ENCODE results near the gene NDUFB11.

DNA sequence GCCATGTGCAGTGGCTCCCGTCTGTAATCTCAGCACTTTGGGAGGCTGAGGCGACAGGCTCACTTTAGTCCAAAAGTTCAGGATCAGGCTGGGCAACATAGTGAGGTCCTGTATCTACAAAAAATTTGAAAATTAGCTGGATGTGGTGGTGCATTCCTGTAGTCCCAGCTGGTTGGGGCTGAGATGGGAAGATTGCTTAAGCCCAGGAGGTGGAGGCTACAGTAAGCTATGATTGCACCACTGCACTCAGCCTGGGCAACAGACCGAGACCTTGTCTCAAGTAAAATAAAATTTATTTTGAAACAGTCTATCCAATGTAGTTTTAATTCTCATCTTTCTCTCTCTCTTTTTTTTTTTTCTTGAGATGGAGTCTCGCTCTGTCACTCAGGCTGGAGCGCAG lies 21.6 kb upstream of the NDUFB11 start:
- no peak for TF ChIP-seq FOXP2 (optimal IDR thresholded peaks at IDR 0.05; ENCODE audit: borderline replicate concordance, extremely low read depth, extremely low read length, insufficient read depth)
- TF ChIP-seq, protein P1, sequence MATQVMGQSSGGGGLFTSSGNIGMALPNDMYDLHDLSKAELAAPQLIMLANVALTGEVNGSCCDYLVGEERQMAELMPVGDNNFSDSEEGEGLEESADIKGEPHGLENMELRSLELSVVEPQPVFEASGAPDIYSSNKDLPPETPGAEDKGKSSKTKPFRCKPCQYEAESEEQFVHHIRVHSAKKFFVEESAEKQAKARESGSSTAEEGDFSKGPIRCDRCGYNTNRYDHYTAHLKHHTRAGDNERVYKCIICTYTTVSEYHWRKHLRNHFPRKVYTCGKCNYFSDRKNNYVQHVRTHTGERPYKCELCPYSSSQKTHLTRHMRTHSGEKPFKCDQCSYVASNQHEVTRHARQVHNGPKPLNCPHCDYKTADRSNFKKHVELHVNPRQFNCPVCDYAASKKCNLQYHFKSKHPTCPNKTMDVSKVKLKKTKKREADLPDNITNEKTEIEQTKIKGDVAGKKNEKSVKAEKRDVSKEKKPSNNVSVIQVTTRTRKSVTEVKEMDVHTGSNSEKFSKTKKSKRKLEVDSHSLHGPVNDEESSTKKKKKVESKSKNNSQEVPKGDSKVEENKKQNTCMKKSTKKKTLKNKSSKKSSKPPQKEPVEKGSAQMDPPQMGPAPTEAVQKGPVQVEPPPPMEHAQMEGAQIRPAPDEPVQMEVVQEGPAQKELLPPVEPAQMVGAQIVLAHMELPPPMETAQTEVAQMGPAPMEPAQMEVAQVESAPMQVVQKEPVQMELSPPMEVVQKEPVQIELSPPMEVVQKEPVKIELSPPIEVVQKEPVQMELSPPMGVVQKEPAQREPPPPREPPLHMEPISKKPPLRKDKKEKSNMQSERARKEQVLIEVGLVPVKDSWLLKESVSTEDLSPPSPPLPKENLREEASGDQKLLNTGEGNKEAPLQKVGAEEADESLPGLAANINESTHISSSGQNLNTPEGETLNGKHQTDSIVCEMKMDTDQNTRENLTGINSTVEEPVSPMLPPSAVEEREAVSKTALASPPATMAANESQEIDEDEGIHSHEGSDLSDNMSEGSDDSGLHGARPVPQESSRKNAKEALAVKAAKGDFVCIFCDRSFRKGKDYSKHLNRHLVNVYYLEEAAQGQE (IDR thresholded peaks at IDR 0.05; ENCODE audit: insufficient read depth in 1 of 2, low read depth in 2 of 2, low read length in 2 of 2): no peak

Measured in PFSK-1 (cell line).